HG02588 (cell line): ENCODE data around the gene ZNF511.

Source experiments
- ATAC-seq: cut with Tn5 transposase; IDR thresholded peaks from one replicate; pipeline ENCODE4 v1.9.1; 2021; ENCODE audit warnings: mild to moderate bottlenecking, moderate library complexity; ENCODE audit not compliant: unreplicated experiment

ZNF511 gene

DNA sequence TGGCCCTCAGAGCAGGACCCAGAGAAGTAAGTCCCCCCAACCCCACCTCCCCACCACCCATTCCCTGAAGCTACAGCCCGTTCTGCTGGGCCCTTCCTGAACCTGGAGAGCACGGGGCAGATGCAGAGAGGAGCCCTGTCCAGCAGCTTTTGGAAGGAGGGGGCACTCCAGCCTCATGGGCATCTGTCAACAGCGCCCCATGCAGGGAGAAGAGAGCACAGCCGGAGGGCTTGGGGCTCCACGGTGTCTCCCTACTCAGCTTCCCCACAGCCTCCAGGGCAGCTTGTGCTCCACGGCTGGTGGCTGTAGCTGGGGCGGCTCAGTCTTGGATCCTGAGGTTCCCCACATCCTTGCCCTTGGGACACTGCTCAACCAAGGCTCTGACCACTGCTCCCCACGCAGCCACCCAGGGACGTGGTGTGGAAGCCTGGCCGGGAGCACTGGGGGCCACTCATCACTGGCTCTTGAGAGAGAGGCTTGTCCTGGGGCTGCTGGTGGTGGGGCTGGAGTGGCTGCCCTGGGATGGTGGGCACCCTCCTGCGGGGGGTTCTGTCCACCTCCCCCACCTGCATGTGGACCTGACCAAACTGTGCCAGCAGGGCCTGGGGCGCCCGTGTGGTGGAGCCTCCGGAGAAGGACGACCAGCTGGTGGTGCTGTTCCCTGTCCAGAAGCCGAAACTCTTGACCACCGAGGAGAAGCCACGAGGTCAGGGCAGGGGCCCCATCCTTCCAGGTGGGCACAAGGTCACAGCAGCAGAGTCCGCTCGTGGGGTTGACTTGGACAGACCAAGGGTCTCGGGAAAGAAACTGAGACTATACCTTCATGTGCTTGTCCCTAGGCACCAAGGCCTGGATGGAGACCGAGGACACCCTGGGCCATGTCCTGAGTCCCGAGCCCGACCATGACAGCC lies 42.9 kb downstream of the ZNF511 start:
- no peak for ATAC-seq

DNA sequence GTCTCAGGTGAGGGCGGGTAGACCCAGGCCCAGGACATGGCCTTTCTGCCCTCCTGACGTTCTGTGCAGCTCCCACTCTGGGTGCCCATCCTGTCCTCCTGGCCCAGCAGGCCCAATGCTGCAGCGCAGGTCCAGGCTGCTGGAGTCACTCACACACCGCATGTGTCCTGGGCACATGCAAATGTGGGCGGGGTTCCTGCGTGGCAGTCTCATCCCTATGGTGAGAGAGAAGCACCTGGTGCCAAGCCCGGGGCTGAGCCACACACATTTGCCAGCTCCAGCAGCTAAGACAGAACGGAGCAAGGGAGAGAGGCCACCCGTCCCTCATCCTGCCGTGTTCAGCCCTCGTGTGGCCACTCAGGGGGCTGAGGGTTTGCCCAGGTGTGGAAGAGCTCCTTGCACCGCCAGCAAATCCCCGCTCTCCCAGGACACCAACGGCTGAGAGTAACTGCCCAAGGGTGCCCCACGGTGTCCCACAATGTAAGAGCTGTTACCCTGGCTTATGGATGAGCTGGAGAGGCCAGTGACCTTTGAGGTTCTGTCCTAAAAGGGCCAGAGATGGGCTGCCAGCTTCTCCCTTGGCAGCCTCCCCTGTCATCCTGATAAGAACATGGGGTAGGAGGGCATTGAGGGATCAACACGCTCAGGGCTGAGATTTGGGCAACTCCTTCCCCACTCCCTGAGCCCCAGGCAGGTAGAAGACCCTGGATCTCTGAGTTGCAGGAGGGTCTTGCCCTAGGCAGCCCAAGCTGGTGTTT lies 44.7 kb downstream of the ZNF511 start:
- no peak for ATAC-seq

DNA sequence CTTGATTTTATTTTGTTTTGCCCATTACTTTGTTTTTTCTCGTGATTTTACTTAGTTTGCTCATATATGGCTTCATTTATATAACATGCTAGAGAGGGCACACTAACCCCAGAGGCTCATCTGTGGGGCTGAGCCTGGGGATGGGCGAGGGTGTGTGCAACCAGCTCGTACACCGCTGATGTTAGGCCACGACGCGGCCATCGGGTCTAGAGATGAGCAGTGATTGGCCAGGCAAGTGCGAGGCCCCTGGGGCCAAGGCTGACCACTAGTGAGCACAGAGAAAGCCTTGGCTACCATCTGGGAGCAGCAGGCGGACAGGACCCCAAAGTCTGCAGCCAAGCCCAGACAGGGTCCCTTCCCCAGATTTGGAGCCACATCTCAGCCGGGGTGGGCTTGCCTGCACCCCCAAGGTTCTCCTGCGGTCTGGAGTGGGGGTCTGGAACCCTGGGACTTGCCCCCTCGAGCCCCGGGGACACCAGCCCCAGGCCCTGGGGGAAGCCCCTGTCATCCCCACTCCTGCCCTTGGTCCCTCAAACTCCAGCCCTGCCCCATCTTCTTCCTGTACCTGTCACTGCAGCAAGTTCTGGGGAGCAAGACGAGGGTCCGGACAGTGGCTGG lies 45.4 kb downstream of the ZNF511 start:
- ATAC-seq, result no peak

DNA sequence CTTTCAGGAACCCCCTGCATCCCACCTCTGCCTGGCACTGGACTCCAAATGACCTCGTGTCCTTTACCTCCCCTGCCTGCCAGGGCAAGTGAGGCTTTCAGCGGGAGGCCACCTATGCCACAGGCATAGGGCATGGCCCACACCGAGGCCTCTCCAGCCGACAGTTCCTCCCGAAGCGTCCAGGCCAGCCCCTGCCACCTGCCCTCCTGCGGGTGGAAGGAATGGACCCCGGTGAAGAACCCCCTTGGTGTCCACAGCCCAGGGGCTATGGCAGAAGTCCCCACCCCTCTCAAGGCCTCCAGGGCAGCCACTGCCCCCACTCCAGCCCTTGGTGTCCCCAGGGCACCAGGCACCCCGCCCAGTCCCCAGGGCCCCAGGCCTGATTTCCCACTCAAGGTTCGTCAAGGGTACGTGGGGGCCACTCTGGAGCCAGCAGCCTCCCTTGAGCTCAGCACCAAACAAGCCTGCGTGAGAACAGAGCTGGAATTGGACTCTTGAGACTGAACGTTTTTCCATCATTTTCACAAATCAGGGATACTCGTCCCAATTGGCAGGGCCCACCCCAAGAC lies 46.0 kb downstream of the ZNF511 start:
- ATAC-seq, result no peak

DNA sequence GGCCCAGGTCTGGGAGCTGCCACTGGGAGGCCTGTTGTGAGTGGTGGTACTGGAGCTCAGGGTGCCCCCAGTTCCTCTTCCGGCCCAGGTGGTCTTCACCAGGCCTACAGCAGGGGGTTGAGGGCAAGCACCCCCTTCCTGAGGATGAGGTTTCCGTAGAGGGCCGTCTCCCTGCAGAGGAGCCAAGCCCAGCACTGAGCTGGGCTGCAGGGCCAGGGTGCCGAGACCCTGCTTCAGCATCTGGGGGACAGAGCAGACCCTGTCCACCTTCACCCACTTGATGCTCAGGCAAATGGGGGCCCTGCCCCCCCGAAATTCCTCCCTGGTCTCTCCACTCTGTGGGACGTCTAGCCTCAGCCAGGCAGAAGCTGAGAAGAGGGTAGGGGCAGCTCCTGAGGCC lies 46.6 kb downstream of the ZNF511 start:
- no peak for ATAC-seq

DNA sequence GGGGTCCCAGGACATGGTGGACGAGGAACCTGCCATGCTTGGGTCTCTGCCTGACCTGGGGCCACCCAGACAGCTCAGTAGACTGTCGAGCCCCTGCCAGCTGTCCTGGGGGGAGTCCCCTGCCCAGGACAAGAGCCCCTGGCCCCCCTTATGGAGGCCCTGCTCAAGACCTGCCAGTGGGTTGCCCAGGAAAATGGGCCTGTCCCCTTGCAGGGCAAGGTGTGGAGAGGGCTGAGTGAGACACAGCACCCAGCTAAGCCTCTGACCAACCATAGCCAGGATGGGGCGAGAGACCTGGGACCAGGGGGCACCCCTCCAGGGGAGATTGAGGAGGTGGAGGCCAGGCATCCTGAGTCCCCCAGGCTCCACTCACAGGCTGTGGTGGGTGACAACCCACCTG lies 47.3 kb downstream of the ZNF511 start:
- ATAC-seq, result no peak

DNA sequence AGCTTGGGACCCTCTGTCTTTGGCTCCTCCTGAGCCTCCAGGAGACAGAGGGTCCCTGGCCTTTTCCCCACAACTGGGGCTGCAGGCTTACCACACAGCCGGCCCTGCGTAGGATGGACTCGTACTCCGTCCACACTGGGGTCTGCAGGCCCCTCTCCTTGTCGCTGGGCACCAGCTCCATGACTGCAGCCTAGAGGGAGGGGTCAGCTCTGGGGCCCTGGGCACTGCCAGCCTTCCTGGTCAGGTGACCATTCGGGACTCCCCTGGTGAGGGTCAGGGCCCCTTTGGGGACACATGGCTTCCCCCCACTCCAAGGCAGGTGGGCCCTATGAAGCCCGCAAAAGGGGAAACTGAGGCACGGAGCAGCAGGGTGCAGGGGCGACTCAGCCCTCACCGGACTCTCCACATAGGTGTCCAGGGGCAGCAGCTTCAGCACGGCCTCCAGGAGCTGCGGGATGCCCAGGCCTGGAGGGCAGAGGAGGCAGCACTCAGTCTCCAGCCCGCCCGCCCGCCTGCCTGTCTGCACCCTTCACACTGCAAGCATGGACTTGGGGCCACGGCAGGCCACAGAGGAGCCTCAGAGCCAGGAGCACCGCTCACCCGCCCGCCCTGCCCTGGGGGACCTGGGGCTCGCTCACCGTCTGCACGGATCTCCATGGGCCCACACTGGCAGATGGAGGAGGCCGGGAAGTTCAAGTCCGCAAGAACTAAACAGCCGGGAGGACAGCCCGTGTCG lies 48.0 kb downstream of the ZNF511 start:
- no peak for ATAC-seq

DNA sequence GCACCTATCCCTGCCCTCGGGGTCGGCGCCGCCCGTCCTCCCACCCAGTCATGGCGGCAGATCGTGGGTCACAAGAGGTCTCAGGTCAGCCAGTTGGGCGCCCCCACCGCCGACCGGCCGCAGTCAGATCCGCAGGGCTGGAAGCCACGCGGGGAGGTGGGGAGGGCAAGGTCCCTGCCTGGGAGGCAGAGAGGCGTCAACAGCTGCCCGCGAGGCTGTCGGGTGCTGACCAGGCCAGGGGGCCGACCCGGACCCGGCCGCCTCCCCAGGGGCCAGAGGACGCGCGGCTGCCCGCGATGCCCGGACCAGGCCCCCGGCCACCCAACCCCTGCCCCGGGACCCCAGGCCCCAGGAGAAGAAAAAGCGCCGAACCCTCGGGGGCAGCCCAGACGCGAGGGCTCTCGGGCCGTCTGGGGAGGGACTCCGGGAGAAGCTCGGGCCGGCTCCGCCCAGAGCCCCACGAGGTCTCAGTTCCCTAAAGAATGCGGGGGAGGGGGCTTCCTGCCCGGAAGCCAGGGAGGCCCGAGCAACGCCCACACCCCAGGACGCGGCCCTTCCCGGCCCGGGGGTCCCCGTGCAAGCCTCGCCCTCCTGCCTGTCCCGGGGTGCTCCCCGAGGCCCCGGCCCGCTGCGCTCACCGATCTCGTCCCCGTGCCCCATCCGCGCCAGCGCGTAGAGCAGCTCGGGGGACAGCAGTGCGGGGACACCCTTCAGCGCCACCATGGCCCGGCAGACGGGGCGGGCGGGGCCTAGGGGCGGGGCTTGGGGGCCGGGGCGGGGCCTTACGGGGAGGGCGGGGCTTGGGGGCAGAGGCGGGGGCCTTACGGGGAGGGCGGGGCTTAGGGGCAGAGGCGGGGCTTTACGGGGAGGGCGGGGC lies 48.8 kb downstream of the ZNF511 start, which contains the start of gene FUOM:
Gene FUOM (minus strand): TSS at position 735 of the 877 bp plus-strand sequence. CDS start 12 bp downstream, at position 723.
- peak; percentile 62 for ATAC-seq

DNA sequence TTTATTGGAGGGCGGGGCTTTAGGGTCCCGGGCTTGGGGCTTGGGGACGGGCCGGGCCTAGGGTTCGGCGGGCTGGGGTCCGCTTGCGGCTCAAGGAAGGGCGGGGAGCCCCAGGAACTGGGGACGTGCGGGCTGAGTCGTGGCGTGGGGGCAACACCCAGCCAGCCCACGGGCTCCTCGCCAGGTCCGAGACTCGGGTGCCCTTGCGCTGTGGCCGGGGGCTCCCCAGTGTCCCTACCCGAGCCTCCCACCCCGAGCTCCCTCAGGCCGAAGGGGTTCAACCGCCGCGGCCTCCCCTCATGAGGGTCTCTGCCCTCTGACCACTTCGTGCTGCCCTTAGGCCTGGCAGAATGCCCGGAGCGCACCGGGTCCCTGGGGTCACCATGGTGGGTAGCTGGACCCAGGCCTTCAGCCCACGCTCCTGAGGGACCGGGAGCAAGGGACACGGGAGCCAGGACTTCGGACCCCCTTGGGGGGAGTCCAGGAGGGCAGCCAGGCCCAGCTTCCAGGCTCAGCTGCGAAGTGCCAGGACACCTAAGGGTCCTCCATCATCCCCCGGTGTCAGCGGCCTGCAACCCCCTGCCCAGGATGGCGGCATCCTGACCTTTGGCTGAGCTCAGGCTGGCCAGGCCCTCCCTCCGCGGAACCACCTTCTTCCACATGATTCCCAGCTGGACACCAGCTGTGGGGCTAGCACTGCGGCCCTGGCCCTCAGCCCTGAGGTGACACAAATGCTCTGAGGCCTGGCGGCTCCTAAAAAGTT lies 49.6 kb downstream of the ZNF511 start:
- peak; percentile 3 for ATAC-seq

DNA sequence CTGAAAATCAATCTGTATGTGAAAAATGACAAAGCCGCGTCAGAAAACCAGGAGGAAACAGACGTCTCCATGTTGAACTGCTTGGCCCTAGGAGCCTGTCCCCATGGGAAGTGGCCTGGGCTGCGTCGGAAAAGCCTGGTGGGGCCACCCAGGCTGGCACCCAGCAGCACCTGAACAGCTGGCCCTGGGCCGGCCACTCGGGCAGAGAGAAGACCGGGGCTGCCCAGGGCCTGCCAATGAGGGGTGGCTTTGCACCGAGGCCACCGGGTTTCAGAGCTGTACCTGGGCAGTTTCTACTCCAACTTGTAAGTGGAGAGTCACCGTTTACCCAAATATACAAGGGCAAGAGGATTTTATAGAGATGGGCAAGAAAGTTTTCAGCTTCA lies 50.2 kb downstream of the ZNF511 start:
- no peak for ATAC-seq

DNA sequence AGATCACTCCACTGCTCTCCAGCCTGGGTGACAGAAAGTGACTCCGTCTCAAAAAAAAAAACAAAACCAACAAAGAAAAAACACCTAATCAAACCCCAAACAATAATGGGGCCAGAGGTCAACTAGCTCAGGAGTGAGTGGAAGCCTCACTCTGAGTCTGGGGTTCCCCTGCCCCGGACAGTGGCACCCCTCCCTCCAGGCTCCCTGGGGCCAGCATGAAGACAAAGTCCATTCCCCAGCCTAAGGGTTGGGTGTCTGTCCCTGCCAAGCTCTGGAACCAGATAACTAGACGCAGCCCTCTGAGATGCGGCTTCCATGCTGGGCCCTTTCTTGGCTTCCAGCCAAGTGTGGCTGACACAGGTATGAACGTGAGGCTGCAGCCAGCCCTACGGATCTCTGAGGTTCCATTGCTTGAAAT lies 50.8 kb downstream of the ZNF511 start:
- ATAC-seq, result no peak

DNA sequence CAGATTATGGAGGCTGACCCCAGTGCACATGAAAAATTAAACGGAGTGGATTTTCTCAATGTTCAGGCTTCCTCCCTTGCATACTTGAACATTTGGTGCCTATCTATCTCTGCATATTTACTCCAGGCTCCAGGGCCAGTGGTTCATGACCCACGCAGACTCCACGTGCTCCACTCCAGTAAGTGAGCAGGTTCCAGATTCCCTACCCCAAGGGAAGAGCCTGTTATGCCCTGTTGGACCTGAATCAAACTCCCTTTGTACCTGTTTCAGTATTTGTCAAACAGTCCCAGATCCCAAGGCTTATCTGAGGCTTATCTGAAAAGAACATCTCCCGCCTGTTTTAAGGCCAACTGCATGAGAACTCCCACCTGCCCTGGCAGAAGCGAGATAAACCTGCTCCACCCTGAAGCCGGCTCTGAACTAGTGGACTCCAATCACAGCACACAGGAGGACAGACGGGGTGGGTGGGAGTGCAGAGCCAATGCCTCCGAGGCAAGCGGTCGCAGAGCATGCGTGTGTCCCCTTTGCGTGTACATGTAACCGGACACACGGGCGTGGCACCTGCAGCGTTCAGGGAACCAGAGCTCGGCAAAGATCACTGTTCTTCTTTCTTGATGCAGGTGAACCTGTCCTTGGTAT lies 51.4 kb downstream of the ZNF511 start:
- no peak for ATAC-seq

DNA sequence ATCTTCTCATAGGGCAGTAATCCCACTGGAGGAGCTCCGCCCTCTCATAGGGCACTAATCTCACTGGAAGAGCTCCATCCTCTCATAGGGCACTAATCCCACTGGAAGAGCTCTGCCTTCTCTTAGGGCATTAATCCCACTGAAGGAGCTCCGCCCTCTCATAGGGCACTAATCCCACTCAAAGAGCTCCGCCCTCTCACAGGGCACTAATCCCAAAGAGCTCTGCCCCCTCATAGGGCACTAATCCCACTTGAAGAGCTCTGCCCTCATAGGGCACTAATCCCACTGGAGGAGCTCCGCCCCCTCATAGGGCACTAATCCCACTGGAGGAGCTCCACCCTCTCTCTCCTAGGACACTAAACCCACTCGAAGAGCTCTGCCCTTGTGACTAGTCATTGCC lies 52.5 kb downstream of the ZNF511 start:
- ATAC-seq, result no peak

DNA sequence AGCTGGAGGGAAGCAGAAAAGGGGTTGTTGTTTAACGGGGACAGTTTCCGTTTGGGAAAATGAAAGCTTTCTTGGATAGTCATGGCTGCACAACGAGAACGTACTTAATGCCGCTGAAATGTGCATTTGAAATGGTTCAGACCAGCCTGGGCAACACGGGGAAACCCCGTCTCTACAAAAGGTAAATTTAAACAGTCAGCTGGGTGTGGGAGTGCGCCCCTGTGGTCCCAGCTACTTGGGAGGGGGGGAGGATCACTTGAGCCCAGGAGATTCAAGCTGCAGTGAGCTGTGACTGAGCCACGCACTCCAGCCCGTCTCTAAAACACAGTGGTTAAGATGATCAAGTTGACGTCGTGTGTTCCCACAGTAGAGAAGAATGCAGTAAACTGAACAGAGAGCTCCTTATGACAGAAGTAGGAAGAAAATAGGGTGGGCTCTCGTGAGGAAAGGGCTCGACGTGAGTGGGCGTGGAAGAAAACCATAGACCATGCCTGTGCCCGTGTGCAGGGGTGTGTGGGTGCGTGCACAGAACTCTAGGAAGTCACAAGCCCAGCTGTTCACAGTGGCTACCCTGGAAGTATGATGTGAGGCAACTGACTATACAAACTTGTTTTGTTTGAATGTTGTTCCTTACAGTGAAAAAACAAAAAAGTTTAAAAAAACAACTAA lies 53.2 kb downstream of the ZNF511 start:
- ATAC-seq, result no peak
